ENCODE data around the gene DCAF11.
A peak's percentile ranks its signal among the peaks of the same experiment; 100 is the strongest.

DCAF11 gene

DNA sequence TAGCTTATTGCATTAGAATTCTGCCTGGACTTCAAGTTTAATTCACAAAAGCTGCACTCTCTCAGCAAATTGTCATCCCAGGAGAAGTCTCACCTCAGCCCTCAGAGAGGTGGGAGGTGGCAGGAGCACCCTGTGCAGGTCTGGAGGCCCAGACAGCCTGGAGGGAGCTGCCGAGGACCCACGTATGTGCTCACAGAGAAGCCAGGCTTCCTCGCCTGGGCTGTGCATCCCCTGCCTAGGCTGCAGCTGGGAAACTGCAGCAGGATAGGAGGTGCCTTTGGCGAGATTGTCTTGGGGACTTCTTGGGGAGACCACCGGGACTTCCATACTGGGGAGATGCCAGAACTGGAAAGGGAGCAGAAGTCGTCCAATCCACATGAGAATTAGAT, 34.4 kb upstream of the DCAF11 start (continued):
- TF ChIP-seq ZBTB26 (tag by site-specific recombination; optimal IDR thresholded peaks at IDR 0.05) (no peak), ZNF560 (tag by site-specific recombination; IDR thresholded peaks at IDR 0.05; ENCODE audit: borderline replicate concordance) (no peak), ZNF26 (tag by site-specific recombination; IDR thresholded peaks at IDR 0.05) (no peak), ZBTB6 (tag by site-specific recombination; IDR thresholded peaks at IDR 0.05) (no peak)

- Histone ChIP-seq H3K36me3 (ENCODE audit: control insufficient read depth in 2 of 2, insufficient read depth in 1 of 2, low read length in 2 of 2) (no peaks in the 10 kb centered on the region), H3K4me3 (ENCODE audit: low read depth, low read length) (peak overlapping the region; percentile 58), H3K27ac (ENCODE audit: extremely low read depth, low read depth, low read length) (peak overlapping the region; percentile 47; the same call in 1 of the 2 replicates), H3K9me3 (ENCODE audit: control insufficient read depth, insufficient read depth, low read depth, low read length) (no peaks in the 10 kb centered on the region), H3K4me1 (ENCODE audit: control insufficient read depth, insufficient read depth, low read length) (peaks cover 10% of the 10 kb centered on the region)
- ChIA-PET CTCF (interaction anchor here (0.6 to 6.0 kb wide), 9 partner anchors 11 to 79 kb away, joined by 3 to 77 read pairs (median 3); partner anchors contain the start of genes IRF9 and PCK2), POLR2A (interaction anchor here (0.8 to 3.7 kb wide), 12 partner anchors 8 to 80 kb away, joined by 3 to 27 read pairs (median 4); partner anchors contain the start of genes DCAF11, EMC9, IRF9 and NRL)
- TF ChIP-seq ZFHX2 (tag by site-specific recombination; conservative IDR thresholded peaks at IDR 0.05) (no peak), ZNF157 (tag by site-specific recombination; IDR thresholded peaks at IDR 0.05) (no peak), ZSCAN23 (tag by site-specific recombination; IDR thresholded peaks at IDR 0.05) (no peak), ZNF335 (tag by site-specific recombination; conservative IDR thresholded peaks at IDR 0.05) (peak; percentile 58), ZIC2 (tag by site-specific recombination; IDR thresholded peaks at IDR 0.05) (no peak; the same call in 1 of the 2 replicates), SETDB1 (IDR thresholded peaks at IDR 0.05; ENCODE audit: insufficient read length, low read length) (no peak), GLIS1 (tag by site-specific recombination; IDR thresholded peaks at IDR 0.05) (peak; percentile 94), ZNF398 (tag by site-specific recombination; IDR thresholded peaks at IDR 0.05) (peak; percentile 71), ZNF777 (tag by site-specific recombination; IDR thresholded peaks at IDR 0.05; ENCODE audit: borderline replicate concordance) (no peak), PRDM10 (tag by site-specific recombination; IDR thresholded peaks at IDR 0.05) (peak; percentile 67), SP2 (tag by site-specific recombination; IDR thresholded peaks at IDR 0.05) (peak; percentile 50), KLF9 (tag by site-specific recombination; IDR thresholded peaks at IDR 0.05; ENCODE audit: low read depth) (no peak), TSHZ1 (tag by site-specific recombination; IDR thresholded peaks at IDR 0.05; ENCODE audit: borderline replicate concordance) (no peak)
- TF ChIP-seq, protein P1, sequence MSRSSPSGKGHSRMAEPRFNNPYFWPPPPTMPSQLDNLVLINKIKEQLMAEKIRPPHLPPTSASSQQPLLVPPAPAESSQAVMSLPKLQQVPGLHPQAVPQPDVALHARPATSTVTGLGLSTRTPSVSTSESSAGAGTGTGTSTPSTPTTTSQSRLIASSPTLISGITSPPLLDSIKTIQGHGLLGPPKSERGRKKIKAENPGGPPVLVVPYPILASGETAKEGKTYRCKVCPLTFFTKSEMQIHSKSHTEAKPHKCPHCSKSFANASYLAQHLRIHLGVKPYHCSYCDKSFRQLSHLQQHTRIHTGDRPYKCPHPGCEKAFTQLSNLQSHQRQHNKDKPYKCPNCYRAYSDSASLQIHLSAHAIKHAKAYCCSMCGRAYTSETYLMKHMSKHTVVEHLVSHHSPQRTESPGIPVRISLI (tag by site-specific recombination; IDR thresholded peaks at IDR 0.05): no peak
Measured at GRCh38 chr14:24080888-24081738, 33.5 kb upstream of the DCAF11 start.
